Measurements from ENCODE around the gene SLC17A5.
"Not testable (repeated sequence)": the region's sequence is repeated elsewhere in the genome, so short reads cannot be mapped to it uniquely, and the experiment has no call there.

SLC17A5 gene

GRCh38 chr6:73653571-73654424, at the start of gene SLC17A5:
TSS of gene SLC17A5 (minus strand) at chr6:73653992. CDS start at chr6:73653886, 106 bp downstream.
- peak; percentile 76 to 89 (median 82) for DNase-seq

- no peak for DNase-seq
Measured at GRCh38 chr6:73703466-73703865, 49.7 kb upstream of the SLC17A5 start.

- no peak for DNase-seq
Measured at GRCh38 chr6:73702444-73702843, 48.7 kb upstream of the SLC17A5 start.

GRCh38 chr6:73699676-73700459, 46.1 kb upstream of the SLC17A5 start:
- DNase-seq: no peak

GRCh38 chr6:73696966-73697655, 43.3 kb upstream of the SLC17A5 start:
- no peak for DNase-seq

GRCh38 chr6:73695619-73696421, 42.0 kb upstream of the SLC17A5 start, which contains the start of gene CD109:
TSS of gene CD109 (plus strand) at chr6:73696203. CDS start at chr6:73696216, 13 bp downstream.
- DNase-seq: peak; percentile 9 to 65 (median 33)

- no peak for DNase-seq
Measured at GRCh38 chr6:73694711-73695411, 41.1 kb upstream of the SLC17A5 start.

- DNase-seq: no peak
Measured at GRCh38 chr6:73691512-73691911, 37.7 kb upstream of the SLC17A5 start.

GRCh38 chr6:73690056-73690455, 36.3 kb upstream of the SLC17A5 start:
- DNase-seq: no peak

GRCh38 chr6:73688351-73688750, 34.6 kb upstream of the SLC17A5 start:
- DNase-seq: no peak

- not testable (repeated sequence) for DNase-seq
Measured at GRCh38 chr6:73683574-73683973, 29.8 kb upstream of the SLC17A5 start.

GRCh38 chr6:73680289-73680918, 26.6 kb upstream of the SLC17A5 start:
- DNase-seq: no peak

GRCh38 chr6:73679846-73680245, 26.1 kb upstream of the SLC17A5 start:
- DNase-seq: not testable (repeated sequence)

- DNase-seq: no peak
Measured at GRCh38 chr6:73679009-73679408, 25.2 kb upstream of the SLC17A5 start.

- peak; percentile 11 to 80 (median 44) for DNase-seq
Measured at GRCh38 chr6:73675466-73676098, 21.8 kb upstream of the SLC17A5 start.

- no peak for DNase-seq
Measured at GRCh38 chr6:73671911-73672685, 18.3 kb upstream of the SLC17A5 start.

GRCh38 chr6:73669005-73669404, 15.2 kb upstream of the SLC17A5 start:
- DNase-seq: no peak

- no peak for DNase-seq
Measured at GRCh38 chr6:73667798-73668197, 14.0 kb upstream of the SLC17A5 start.

GRCh38 chr6:73666393-73666792, 12.6 kb upstream of the SLC17A5 start:
- DNase-seq: no peak

All from stimulated activated naive CD4-positive, alpha-beta T cell (primary cell).